HEK293 (cell line): ENCODE measurements around the gene ATAD2B.

Source experiments
- ZNF341 ChIP-seq: fragments of 450-650 bp; formaldehyde crosslinking; IDR thresholded peaks from 2 replicates; pipeline ENCODE4; 2016; ENCODE audit warnings: low read depth, missing biosample characterization, missing genetic modification characterization
- ZNF501 ChIP-seq: fragments of 450-650 bp; formaldehyde crosslinking; IDR thresholded peaks from 2 replicates; pipeline ENCODE4 v1.5.1; 2016; ENCODE audit warnings: missing biosample characterization, missing genetic modification characterization
- ZNF629 ChIP-seq: fragments of 450-650 bp; formaldehyde crosslinking; IDR thresholded peaks from 2 replicates; pipeline ENCODE4 v1.5.1; 2017; ENCODE audit warnings: missing biosample characterization, missing genetic modification characterization
- TF ChIP-seq, protein P1 (sequence below): fragments of 450-650 bp; formaldehyde crosslinking; IDR thresholded peaks from 2 replicates; pipeline ENCODE4 v1.5.1; 2016; ENCODE audit warnings: missing biosample characterization, missing genetic modification characterization
- TF ChIP-seq, protein P2 (sequence below): fragments of 450-650 bp; formaldehyde crosslinking; IDR thresholded peaks from 2 replicates; pipeline ENCODE4 v1.5.1; 2016; ENCODE audit warnings: missing biosample characterization, missing genetic modification characterization, low read depth

DNA sequence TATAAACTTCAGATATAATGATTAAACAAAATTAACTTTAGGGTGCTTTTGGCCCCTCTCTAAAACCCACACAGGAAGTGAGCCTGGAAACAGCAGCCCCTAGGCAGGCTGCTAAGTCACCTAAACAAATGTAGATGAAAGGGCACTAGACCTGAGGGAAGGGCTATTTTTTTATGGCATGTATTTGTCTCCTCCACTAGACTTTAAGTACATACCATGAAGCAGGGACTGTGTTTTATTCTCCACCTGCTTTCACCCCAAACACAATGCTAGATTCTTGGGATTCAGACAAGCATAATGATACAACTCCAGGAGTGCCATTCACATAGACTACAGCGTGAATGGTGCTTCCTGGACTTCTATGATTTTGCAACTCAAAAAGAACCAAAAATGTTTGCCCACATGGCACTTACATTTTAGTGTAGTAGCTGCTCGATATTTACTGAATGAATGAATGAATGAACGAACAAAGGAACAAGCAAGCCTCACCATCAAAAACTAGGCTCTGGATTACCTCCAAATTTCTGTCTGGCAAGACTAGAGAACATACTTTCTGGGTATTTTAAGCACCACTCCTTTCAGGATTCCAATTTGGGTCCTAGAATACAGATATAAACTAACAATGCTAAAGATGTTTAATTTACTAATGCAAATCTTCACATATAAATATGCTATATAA lies 10.1 kb downstream of the ATAD2B start:
- no peak for TF ChIP-seq ZNF629 (tag by site-specific recombination)
- no peak for TF ChIP-seq ZNF501
- TF ChIP-seq, protein P1, sequence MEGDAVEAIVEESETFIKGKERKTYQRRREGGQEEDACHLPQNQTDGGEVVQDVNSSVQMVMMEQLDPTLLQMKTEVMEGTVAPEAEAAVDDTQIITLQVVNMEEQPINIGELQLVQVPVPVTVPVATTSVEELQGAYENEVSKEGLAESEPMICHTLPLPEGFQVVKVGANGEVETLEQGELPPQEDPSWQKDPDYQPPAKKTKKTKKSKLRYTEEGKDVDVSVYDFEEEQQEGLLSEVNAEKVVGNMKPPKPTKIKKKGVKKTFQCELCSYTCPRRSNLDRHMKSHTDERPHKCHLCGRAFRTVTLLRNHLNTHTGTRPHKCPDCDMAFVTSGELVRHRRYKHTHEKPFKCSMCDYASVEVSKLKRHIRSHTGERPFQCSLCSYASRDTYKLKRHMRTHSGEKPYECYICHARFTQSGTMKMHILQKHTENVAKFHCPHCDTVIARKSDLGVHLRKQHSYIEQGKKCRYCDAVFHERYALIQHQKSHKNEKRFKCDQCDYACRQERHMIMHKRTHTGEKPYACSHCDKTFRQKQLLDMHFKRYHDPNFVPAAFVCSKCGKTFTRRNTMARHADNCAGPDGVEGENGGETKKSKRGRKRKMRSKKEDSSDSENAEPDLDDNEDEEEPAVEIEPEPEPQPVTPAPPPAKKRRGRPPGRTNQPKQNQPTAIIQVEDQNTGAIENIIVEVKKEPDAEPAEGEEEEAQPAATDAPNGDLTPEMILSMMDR: no peak
- TF ChIP-seq, protein P2, sequence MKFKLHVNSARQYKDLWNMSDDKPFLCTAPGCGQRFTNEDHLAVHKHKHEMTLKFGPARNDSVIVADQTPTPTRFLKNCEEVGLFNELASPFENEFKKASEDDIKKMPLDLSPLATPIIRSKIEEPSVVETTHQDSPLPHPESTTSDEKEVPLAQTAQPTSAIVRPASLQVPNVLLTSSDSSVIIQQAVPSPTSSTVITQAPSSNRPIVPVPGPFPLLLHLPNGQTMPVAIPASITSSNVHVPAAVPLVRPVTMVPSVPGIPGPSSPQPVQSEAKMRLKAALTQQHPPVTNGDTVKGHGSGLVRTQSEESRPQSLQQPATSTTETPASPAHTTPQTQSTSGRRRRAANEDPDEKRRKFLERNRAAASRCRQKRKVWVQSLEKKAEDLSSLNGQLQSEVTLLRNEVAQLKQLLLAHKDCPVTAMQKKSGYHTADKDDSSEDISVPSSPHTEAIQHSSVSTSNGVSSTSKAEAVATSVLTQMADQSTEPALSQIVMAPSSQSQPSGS (tag by site-specific recombination): no peak
- TF ChIP-seq ZNF341 (tag by site-specific recombination): no peak
